ENCODE results near the gene NKX1-2.

Gene NKX1-2

DNA sequence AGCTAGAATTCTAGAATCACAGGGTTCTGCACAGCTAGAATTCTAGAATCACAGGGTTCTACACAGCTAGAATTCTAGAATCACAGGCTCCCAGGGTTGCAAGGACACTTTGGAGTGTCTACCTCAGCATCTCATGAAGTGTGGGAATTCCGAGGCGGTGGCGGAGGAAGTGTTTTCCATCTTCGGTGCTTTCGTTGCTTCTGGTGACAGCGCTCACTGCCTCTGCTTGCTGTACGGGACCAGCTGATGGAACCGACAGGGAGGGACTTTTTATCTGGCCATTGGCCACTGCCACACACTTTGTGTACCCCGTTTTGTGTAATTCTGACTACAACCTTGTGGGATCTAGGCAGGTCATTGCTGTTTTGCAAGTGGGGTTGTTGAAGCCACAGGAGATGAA lies 41.3 kb upstream of the NKX1-2 start:
- H3K36me3 ChIP-seq (ENCODE audit: control insufficient read depth in 2 of 2, insufficient read depth in 2 of 2, low read length in 2 of 2), result peaks cover 0 to 3% of the 10 kb centered on the region in 2 donors
- H3K4me3 ChIP-seq (ENCODE audit: low read length in 2 of 2), result no peak overlapping the region
- H3K9me3 ChIP-seq (ENCODE audit: control insufficient read depth in 2 of 2, low read length in 2 of 2), result no peaks in the 10 kb centered on the region
- H3K4me1 ChIP-seq (ENCODE audit: control insufficient read depth, insufficient read depth, low read length), result no peaks in the 10 kb centered on the region
- H3K9ac ChIP-seq (ENCODE audit: low read length in 2 of 2), result no peak overlapping the region
- no peaks in the 10 kb centered on the region for H3K27me3 ChIP-seq (ENCODE audit: control insufficient read depth in 1 of 2, insufficient read depth in 2 of 2, low read length in 2 of 2)
- no peak overlapping the region for H3K27ac ChIP-seq (ENCODE audit: low read length)

DNA sequence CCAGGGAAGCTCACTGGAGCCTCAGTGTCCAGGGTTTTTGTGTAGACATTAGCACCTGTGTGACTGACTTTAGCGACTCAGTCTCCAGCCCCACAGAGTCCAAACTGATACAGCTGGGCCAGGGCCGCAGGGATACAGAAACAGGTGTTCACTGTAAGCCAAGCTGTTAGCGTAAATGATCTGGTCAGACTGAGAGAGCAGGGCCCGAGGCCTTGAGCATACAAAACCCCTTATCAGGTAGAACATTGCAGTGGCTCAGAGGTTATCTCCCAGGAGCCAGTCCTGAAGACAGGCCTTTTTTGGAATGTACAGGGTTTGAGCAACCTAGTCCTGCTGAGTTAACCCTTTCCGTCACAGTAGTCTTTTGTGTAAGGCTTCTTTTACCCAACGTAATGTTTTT lies 36.8 kb upstream of the NKX1-2 start:
- H3K27ac ChIP-seq (ENCODE audit: low read length), result no peak overlapping the region
- no peaks in the 10 kb centered on the region for H3K9me3 ChIP-seq (ENCODE audit: control insufficient read depth in 2 of 2, low read length in 2 of 2)
- H3K27me3 ChIP-seq (ENCODE audit: control insufficient read depth in 1 of 2, insufficient read depth in 2 of 2, low read length in 2 of 2), result peaks cover 0 to 2% of the 10 kb centered on the region in 2 donors
- peaks cover 0 to 2% of the 10 kb centered on the region in 2 donors for H3K36me3 ChIP-seq (ENCODE audit: control insufficient read depth in 2 of 2, insufficient read depth in 2 of 2, low read length in 2 of 2)
- H3K4me3 ChIP-seq (ENCODE audit: low read length in 2 of 2), result no peak overlapping the region
- H3K4me1 ChIP-seq (ENCODE audit: control insufficient read depth, insufficient read depth, low read length), result no peaks in the 10 kb centered on the region
- no peak overlapping the region for H3K9ac ChIP-seq (ENCODE audit: low read length in 2 of 2)

DNA sequence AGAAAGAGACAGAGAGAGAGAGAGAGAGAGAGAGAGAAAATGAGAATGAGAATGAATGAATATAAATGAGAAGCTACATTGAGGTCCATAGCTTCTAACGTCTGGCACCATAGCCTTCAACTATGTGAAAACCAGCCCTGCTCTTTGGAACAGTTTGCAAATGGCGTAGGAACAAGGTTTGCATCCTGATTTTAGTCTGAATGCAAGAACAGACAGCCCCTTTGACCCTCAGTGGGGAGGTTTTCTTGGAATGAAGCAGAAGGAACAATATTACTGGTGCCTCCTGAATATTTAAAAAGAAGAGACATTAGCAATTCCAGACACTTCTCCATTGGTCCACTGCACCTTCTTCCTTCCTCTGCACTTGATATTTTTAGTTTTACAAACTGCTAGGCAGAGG lies 34.8 kb upstream of the NKX1-2 start:
- Histone ChIP-seq H3K36me3 (ENCODE audit: control insufficient read depth in 2 of 2, insufficient read depth in 2 of 2, low read length in 2 of 2) (peaks cover 0 to 2% of the 10 kb centered on the region in 2 donors), H3K9me3 (ENCODE audit: control insufficient read depth in 2 of 2, low read length in 2 of 2) (no peaks in the 10 kb centered on the region)

DNA sequence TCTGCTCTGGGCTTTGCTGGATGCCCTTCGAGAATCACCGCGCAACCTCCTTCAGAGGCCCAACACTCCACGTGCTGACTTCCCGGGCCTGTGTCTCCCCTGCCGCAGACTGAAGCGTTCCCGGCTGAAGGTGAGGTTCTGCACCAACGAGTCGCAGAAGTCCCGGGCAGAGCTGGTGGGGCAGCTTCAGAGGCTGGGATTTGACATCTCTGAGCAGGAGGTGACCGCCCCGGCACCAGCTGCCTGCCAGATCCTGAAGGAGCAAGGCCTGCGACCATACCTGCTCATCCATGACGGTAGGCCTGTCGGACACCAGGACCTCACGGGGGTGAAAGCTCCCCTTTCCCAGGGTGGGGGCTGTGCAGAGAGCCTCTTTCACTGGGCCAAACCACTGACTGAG lies 34.2 kb upstream of the NKX1-2 start:
- Histone ChIP-seq H3K4me3 (ENCODE audit: low read length in 2 of 2) (no peak overlapping the region), H3K9ac (ENCODE audit: low read length in 2 of 2) (no peak overlapping the region), H3K9me3 (ENCODE audit: control insufficient read depth in 2 of 2, low read length in 2 of 2) (no peaks in the 10 kb centered on the region), H3K36me3 (ENCODE audit: control insufficient read depth in 2 of 2, insufficient read depth in 2 of 2, low read length in 2 of 2) (peaks cover 0 to 2% of the 10 kb centered on the region in 2 donors), H3K4me1 (ENCODE audit: control insufficient read depth, insufficient read depth, low read length) (no peaks in the 10 kb centered on the region), H3K27ac (ENCODE audit: low read length) (no peak overlapping the region), H3K27me3 (ENCODE audit: control insufficient read depth in 1 of 2, insufficient read depth in 2 of 2, low read length in 2 of 2) (peaks cover 0 to 2% of the 10 kb centered on the region in 2 donors)

More for the DNA sequence above, 34.8 kb upstream of the NKX1-2 start:
- Histone ChIP-seq H3K9ac (ENCODE audit: low read length in 2 of 2) (no peak overlapping the region), H3K27me3 (ENCODE audit: control insufficient read depth in 1 of 2, insufficient read depth in 2 of 2, low read length in 2 of 2) (peaks cover 0 to 2% of the 10 kb centered on the region in 2 donors), H3K4me3 (ENCODE audit: low read length in 2 of 2) (no peak overlapping the region), H3K27ac (ENCODE audit: low read length) (no peak overlapping the region), H3K4me1 (ENCODE audit: control insufficient read depth, insufficient read depth, low read length) (no peaks in the 10 kb centered on the region)

DNA sequence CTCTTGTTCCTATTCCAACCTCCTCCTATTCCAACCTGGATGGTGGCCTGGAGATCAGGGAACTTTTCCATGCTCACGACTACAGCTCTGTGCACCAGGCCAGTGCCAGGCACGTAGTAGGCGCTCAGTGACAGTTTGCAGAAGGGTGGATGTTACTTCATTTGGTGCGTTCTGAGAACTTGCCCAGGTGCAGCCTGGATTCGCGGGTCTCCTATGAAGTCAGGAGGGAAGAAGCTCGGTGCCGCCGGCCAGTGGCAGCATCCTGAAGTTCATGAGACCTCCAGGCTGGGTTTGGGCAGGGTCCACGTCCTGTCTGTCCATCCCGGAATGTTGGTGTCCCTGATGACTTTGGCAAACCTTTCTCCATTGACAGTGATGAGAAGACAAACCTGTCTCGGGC lies 33.0 kb upstream of the NKX1-2 start:
- Histone ChIP-seq H3K4me1 (ENCODE audit: control insufficient read depth, insufficient read depth, low read length) (no peaks in the 10 kb centered on the region), H3K27ac (ENCODE audit: low read length) (no peak overlapping the region), H3K36me3 (ENCODE audit: control insufficient read depth in 2 of 2, insufficient read depth in 2 of 2, low read length in 2 of 2) (no peaks in the 10 kb centered on the region), H3K9me3 (ENCODE audit: control insufficient read depth in 2 of 2, low read length in 2 of 2) (no peaks in the 10 kb centered on the region), H3K9ac (ENCODE audit: low read length in 2 of 2) (no peak overlapping the region), H3K27me3 (ENCODE audit: control insufficient read depth in 1 of 2, insufficient read depth in 2 of 2, low read length in 2 of 2) (peaks cover 0 to 2% of the 10 kb centered on the region in 2 donors), H3K4me3 (ENCODE audit: low read length in 2 of 2) (no peak overlapping the region)

DNA sequence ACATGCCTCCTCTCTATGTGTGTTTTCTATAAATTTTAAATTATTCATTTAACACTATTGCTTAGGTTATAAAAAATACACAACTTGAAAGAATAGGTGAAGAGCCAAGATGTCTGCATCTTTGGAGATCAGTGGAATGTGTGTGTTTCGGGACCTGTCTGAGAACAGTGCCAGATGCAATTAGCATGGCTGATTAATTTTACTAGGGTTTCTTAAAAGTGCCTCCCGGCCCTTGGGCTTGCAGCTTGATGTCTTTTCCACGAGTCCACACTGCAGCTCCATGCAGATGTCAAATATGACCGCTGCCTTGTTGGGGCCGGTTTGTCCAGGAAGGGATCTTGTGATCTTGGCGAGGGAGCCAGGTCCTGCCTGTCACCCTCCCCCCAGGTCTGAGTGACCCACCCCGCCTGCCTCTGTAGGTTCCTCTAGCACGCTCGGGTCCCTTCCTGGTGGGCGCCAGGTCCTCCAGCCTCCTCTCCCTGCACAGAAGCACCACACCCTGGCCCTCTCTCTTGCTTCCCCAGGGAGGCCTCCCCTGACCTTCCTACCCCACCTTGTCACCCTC lies 32.5 kb upstream of the NKX1-2 start:
- H3K27ac ChIP-seq (ENCODE audit: low read length), result no peak overlapping the region
- H3K9me3 ChIP-seq (ENCODE audit: control insufficient read depth in 2 of 2, low read length in 2 of 2), result no peaks in the 10 kb centered on the region

DNA sequence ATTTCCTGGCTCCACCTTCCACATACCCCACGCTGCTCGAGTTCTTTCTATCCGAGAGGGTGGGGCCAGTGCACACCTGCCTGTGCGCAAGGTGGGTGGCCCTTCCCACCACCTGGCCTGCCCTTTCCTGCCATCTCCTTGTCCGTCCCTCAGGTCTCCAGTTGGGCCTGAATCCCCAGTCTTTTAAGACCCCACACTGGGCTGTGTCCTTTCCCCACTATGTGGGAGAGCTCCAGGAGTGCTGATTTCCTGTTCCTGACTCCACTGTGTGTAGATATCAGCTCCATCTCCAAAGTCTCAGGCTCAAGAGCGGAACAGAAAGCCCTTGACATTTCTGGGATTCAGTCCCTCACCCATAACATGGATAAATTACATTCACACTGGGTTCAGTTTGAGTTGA lies 31.9 kb upstream of the NKX1-2 start:
- Histone ChIP-seq H3K27me3 (ENCODE audit: control insufficient read depth in 1 of 2, insufficient read depth in 2 of 2, low read length in 2 of 2) (peaks cover 0 to 2% of the 10 kb centered on the region in 2 donors), H3K36me3 (ENCODE audit: control insufficient read depth in 2 of 2, insufficient read depth in 2 of 2, low read length in 2 of 2) (no peaks in the 10 kb centered on the region), H3K9me3 (ENCODE audit: control insufficient read depth in 2 of 2, low read length in 2 of 2) (no peaks in the 10 kb centered on the region), H3K9ac (ENCODE audit: low read length in 2 of 2) (no peak overlapping the region), H3K4me3 (ENCODE audit: low read length in 2 of 2) (no peak overlapping the region), H3K27ac (ENCODE audit: low read length) (no peak overlapping the region), H3K4me1 (ENCODE audit: control insufficient read depth, insufficient read depth, low read length) (no peaks in the 10 kb centered on the region)

More for the DNA sequence above, 32.5 kb upstream of the NKX1-2 start:
- H3K4me1 ChIP-seq (ENCODE audit: control insufficient read depth, insufficient read depth, low read length), result no peaks in the 10 kb centered on the region
- no peaks in the 10 kb centered on the region for H3K36me3 ChIP-seq (ENCODE audit: control insufficient read depth in 2 of 2, insufficient read depth in 2 of 2, low read length in 2 of 2)
- no peak overlapping the region for H3K4me3 ChIP-seq (ENCODE audit: low read length in 2 of 2)
- peaks cover 0 to 2% of the 10 kb centered on the region in 2 donors for H3K27me3 ChIP-seq (ENCODE audit: control insufficient read depth in 1 of 2, insufficient read depth in 2 of 2, low read length in 2 of 2)
- H3K9ac ChIP-seq (ENCODE audit: low read length in 2 of 2), result no peak overlapping the region

DNA sequence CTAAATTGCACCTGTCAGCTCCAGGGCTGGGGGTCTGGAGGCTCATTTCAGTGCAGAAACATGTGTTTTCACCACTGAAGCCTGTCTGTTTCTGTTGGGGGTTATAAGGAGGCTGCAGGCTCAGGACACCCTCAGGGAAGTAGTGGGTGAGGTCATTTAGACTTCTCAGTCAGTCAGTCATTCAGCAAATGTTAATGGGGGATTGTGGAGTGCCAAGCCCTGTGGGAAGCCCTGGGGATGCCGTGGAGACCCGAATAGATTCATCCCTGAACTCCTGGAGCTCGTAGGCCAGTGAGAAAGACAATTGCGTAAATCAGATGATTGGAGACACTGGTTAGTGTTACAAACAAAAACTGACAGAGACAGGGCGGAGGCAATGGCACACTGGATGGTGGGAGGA lies 31.0 kb upstream of the NKX1-2 start:
- no peaks in the 10 kb centered on the region for H3K36me3 ChIP-seq (ENCODE audit: control insufficient read depth in 2 of 2, insufficient read depth in 2 of 2, low read length in 2 of 2)

DNA sequence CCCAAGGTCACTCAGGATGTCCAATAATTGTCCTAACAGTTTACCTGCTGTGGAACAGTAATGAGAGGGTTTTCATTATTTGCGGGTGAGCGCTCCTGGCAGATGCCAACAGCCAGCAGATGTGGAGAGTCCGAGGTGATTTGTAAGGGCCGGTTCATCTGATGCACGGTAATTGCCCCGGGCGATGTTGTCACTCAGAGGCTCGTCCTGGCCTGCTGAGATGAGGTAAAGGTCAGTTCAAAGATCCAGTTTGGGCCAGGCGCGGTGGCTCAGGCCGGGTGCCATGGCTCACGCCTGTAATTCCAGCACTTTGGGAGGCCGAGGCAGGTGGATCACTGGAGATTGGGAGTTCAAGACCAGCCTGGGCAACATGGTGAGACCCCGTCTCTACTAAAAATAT lies 28.7 kb upstream of the NKX1-2 start:
- Histone ChIP-seq H3K36me3 (ENCODE audit: control insufficient read depth in 2 of 2, insufficient read depth in 2 of 2, low read length in 2 of 2) (no peaks in the 10 kb centered on the region), H3K9ac (ENCODE audit: low read length in 2 of 2) (no peak overlapping the region), H3K9me3 (ENCODE audit: control insufficient read depth in 2 of 2, low read length in 2 of 2) (no peaks in the 10 kb centered on the region), H3K27ac (ENCODE audit: low read length) (no peak overlapping the region), H3K4me3 (ENCODE audit: low read length in 2 of 2) (no peak overlapping the region), H3K27me3 (ENCODE audit: control insufficient read depth in 1 of 2, insufficient read depth in 2 of 2, low read length in 2 of 2) (peaks cover 0 to 2% of the 10 kb centered on the region in 2 donors), H3K4me1 (ENCODE audit: control insufficient read depth, insufficient read depth, low read length) (no peaks in the 10 kb centered on the region)

More for the DNA sequence above, 31.0 kb upstream of the NKX1-2 start:
- no peak overlapping the region for H3K4me3 ChIP-seq (ENCODE audit: low read length in 2 of 2)
- no peaks in the 10 kb centered on the region for H3K9me3 ChIP-seq (ENCODE audit: control insufficient read depth in 2 of 2, low read length in 2 of 2)
- peaks cover 0 to 2% of the 10 kb centered on the region in 2 donors for H3K27me3 ChIP-seq (ENCODE audit: control insufficient read depth in 1 of 2, insufficient read depth in 2 of 2, low read length in 2 of 2)
- no peak overlapping the region for H3K27ac ChIP-seq (ENCODE audit: low read length)
- no peak overlapping the region for H3K9ac ChIP-seq (ENCODE audit: low read length in 2 of 2)
- no peaks in the 10 kb centered on the region for H3K4me1 ChIP-seq (ENCODE audit: control insufficient read depth, insufficient read depth, low read length)

DNA sequence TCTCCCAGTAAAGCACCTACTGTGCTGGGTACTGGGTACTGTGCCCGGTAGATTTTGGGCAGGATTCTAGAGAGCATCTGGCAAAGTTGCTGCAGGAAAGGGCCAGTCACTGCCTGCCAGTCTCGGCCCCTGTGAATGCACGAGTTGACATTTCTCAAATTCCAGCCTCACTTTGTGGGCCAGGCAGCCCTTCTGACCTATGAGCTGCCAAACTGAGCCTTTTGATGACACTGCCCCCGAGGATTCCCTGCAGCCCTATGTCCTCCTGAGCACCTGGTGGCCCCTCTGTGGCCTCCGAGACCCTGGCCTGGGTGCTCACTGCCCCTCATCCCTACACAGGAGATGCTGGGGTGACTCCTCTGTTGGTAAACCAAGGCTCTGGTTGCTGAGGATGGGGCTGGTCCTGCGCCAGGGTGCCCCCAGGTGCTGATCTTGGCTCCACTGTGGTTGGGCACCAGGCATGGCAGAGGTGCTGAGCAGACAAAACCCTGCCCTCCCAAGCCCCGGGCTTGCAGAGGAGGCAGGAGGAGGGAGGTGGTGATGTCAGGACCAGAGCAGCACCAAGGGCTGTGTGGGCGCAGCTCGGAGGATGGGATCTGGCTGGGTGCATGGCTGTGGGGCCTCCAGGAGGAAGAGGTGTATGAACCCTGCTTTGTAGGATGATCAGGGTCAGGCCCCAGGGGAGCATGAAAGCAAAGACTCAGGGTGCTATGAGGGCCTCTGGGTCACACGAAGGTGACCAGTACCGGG lies 28.0 kb upstream of the NKX1-2 start:
- Histone ChIP-seq H3K9me3 (ENCODE audit: control insufficient read depth in 2 of 2, low read length in 2 of 2) (no peaks in the 10 kb centered on the region), H3K36me3 (ENCODE audit: control insufficient read depth in 2 of 2, insufficient read depth in 2 of 2, low read length in 2 of 2) (no peaks in the 10 kb centered on the region), H3K4me1 (ENCODE audit: control insufficient read depth, insufficient read depth, low read length) (no peaks in the 10 kb centered on the region), H3K4me3 (ENCODE audit: low read length in 2 of 2) (no peak overlapping the region), H3K9ac (ENCODE audit: low read length in 2 of 2) (no peak overlapping the region), H3K27ac (ENCODE audit: low read length) (no peak overlapping the region), H3K27me3 (ENCODE audit: control insufficient read depth in 1 of 2, insufficient read depth in 2 of 2, low read length in 2 of 2) (peaks cover 0 to 2% of the 10 kb centered on the region in 2 donors)
